Gastroesophageal sphincter (tissue), 3 donors: ENCODE results near the gene PARD3.

ENCODE experiments used
- CTCF ChIP-seq, 4 experiments: fragments of 200-600 bp in 2 of 4; fragments of 450-650 bp in 2 of 4; sonication (generic) in 1 of 4; IDR thresholded peaks; one replicate each; pipeline ENCODE4 v1.5.1; 2017 to 2019; ENCODE audit warnings: antibody characterized with exemption in 4 of 4, mild to moderate bottlenecking in 2 of 4, moderate library complexity in 2 of 4
- EP300 ChIP-seq: sonication (generic); formaldehyde crosslinking; IDR thresholded peaks from one replicate; pipeline ENCODE4 v1.6.1; 2017; ENCODE audit warnings: antibody characterized with exemption, mild to moderate bottlenecking

GRCh38 chr10:34081347-34081743 is 733.8 kb downstream of the PARD3 start:
- no peak for TF ChIP-seq CTCF (IDR thresholded peaks at IDR 0.05)
- TF ChIP-seq EP300: no peak
